ENCODE measurements around the gene CNTN4.
"Not testable (repeated sequence)": the region's sequence is repeated elsewhere in the genome, so short reads cannot be mapped to it uniquely, and the experiment has no call there.

Gene CNTN4

GRCh38 chr3:2984831-2985220 is 886.2 kb downstream of the CNTN4 start:
- no peak for DNase-seq
- Histone ChIP-seq H3K4ac (ENCODE audit: low read depth in 1 of 2, low read length in 2 of 2) (no peak overlapping the region), H4K8ac (ENCODE audit: low read length) (no peak overlapping the region), H3K4me3 (ENCODE audit: insufficient read depth in 1 of 2, low read depth in 1 of 2, low read length in 2 of 2) (no peak overlapping the region), H3K18ac (ENCODE audit: low read depth in 1 of 2, low read length in 2 of 2) (no peak overlapping the region), H2BK12ac (ENCODE audit: low read length in 2 of 2) (no peak overlapping the region), H3K14ac (ENCODE audit: low read length in 2 of 2) (no peak overlapping the region), H2BK5ac (ENCODE audit: low read depth, low read length, poor library complexity, severe bottlenecking) (no peak overlapping the region), H3K36me3 (ENCODE audit: control insufficient read depth in 1 of 2, insufficient read depth in 2 of 2, low read depth in 1 of 2, low read length in 2 of 2) (no peaks in the 10 kb centered on the region), H2AK5ac (ENCODE audit: low read length, severe bottlenecking) (no peak overlapping the region), H2BK120ac (ENCODE audit: low read depth, low read length) (no peak overlapping the region), H2AFZ (ENCODE audit: low read depth, low read length) (no peak overlapping the region), H2BK15ac (ENCODE audit: low read depth, poor library complexity, severe bottlenecking) (no peak overlapping the region), H3K79me1 (replicated peaks; ENCODE audit: low read length, poor library complexity, severe bottlenecking) (no peaks in the 10 kb centered on the region), H3K27ac (ENCODE audit: low read length, poor library complexity, severe bottlenecking) (no peak overlapping the region), H3K9ac (ENCODE audit: low read length) (no peak overlapping the region), H3K9me3 (ENCODE audit: control insufficient read depth, low read length) (no peaks in the 10 kb centered on the region), H3K23ac (ENCODE audit: low read length in 2 of 2) (no peak overlapping the region), H4K91ac (ENCODE audit: low read length) (no peak overlapping the region), H3K4me2 (ENCODE audit: low read length, poor library complexity, severe bottlenecking) (no peak overlapping the region), H3K4me1 (ENCODE audit: control insufficient read depth, insufficient read depth, low read depth, low read length) (no peaks in the 10 kb centered on the region), H3K27me3 (ENCODE audit: control insufficient read depth in 1 of 2, insufficient read depth in 1 of 2, low read length in 2 of 2) (no peaks in the 10 kb centered on the region)
- 95% methylated on average over 2 of the region's 2 CpGs for WGBS

GRCh38 chr3:2985479-2985878 is 886.8 kb downstream of the CNTN4 start:
- Histone ChIP-seq H3K27ac (ENCODE audit: low read length, poor library complexity, severe bottlenecking) (no peak overlapping the region), H3K9me3 (ENCODE audit: control insufficient read depth, low read length) (no peaks in the 10 kb centered on the region), H2BK120ac (ENCODE audit: low read depth, low read length) (no peak overlapping the region), H2BK12ac (ENCODE audit: low read length in 2 of 2) (no peak overlapping the region), H3K23ac (ENCODE audit: low read length in 2 of 2) (no peak overlapping the region), H3K9ac (ENCODE audit: low read length) (no peak overlapping the region), H3K27me3 (ENCODE audit: control insufficient read depth in 1 of 2, insufficient read depth in 1 of 2, low read length in 2 of 2) (no peaks in the 10 kb centered on the region), H2AFZ (ENCODE audit: low read depth, low read length) (no peak overlapping the region), H3K36me3 (ENCODE audit: control insufficient read depth in 1 of 2, insufficient read depth in 2 of 2, low read depth in 1 of 2, low read length in 2 of 2) (no peaks in the 10 kb centered on the region), H2BK15ac (ENCODE audit: low read depth, poor library complexity, severe bottlenecking) (no peak overlapping the region), H3K14ac (ENCODE audit: low read length in 2 of 2) (no peak overlapping the region), H2AK5ac (ENCODE audit: low read length, severe bottlenecking) (no peak overlapping the region), H3K18ac (ENCODE audit: low read depth in 1 of 2, low read length in 2 of 2) (no peak overlapping the region), H3K4me1 (ENCODE audit: control insufficient read depth, insufficient read depth, low read depth, low read length) (no peaks in the 10 kb centered on the region), H3K4me2 (ENCODE audit: low read length, poor library complexity, severe bottlenecking) (no peak overlapping the region), H3K4ac (ENCODE audit: low read depth in 1 of 2, low read length in 2 of 2) (no peak overlapping the region), H4K91ac (ENCODE audit: low read length) (no peak overlapping the region), H3K4me3 (ENCODE audit: insufficient read depth in 1 of 2, low read depth in 1 of 2, low read length in 2 of 2) (no peak overlapping the region), H4K8ac (ENCODE audit: low read length) (peak overlapping the region; percentile 28), H3K79me1 (replicated peaks; ENCODE audit: low read length, poor library complexity, severe bottlenecking) (no peaks in the 10 kb centered on the region), H2BK5ac (ENCODE audit: low read depth, low read length, poor library complexity, severe bottlenecking) (no peak overlapping the region)
- DNase-seq, result no peak
- 87% methylated on average over 5 of the region's 5 CpGs for WGBS

DNA sequence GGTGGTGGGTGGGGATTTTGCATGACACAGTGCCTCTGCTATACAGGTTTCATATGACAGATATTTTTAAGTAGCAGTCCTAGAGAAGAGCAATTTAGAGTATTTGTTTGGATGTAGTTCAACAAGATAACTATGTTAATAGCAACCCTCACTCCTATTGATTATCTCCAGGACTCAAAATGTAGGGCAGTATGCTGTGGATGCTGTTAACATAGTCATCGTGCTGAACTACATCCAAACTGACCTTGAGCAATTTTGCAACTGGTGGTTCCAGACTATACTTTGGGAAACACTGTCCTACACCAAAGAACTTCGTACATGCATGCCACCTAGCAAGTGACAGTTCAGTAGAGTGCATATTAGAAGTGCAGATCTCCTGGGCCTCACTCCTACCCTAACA is 893.9 kb downstream of the CNTN4 start:
- H2BK15ac ChIP-seq (ENCODE audit: low read depth, poor library complexity, severe bottlenecking), result no peak overlapping the region
- no peak overlapping the region for H3K4ac ChIP-seq (ENCODE audit: low read depth in 1 of 2, low read length in 2 of 2)
- DNase-seq, result peak; percentile 8
- H3K4me1 ChIP-seq (ENCODE audit: control insufficient read depth, insufficient read depth, low read depth, low read length), result no peaks in the 10 kb centered on the region
- H3K23ac ChIP-seq (ENCODE audit: low read length in 2 of 2), result no peak overlapping the region
- H3K79me1 ChIP-seq (replicated peaks; ENCODE audit: low read length, poor library complexity, severe bottlenecking), result no peaks in the 10 kb centered on the region
- no peak overlapping the region for H3K14ac ChIP-seq (ENCODE audit: low read length in 2 of 2)
- H3K9ac ChIP-seq (ENCODE audit: low read length), result no peak overlapping the region
- H3K4me3 ChIP-seq (ENCODE audit: insufficient read depth in 1 of 2, low read depth in 1 of 2, low read length in 2 of 2), result no peak overlapping the region
- no peak overlapping the region for H4K8ac ChIP-seq (ENCODE audit: low read length)
- no peak overlapping the region for H2BK5ac ChIP-seq (ENCODE audit: low read depth, low read length, poor library complexity, severe bottlenecking)
- 46% methylated on average over 2 of the region's 2 CpGs for WGBS
- H3K27ac ChIP-seq (ENCODE audit: low read length, poor library complexity, severe bottlenecking), result no peak overlapping the region
- H2AK5ac ChIP-seq (ENCODE audit: low read length, severe bottlenecking), result no peak overlapping the region
- H3K36me3 ChIP-seq (ENCODE audit: control insufficient read depth in 1 of 2, insufficient read depth in 2 of 2, low read depth in 1 of 2, low read length in 2 of 2), result no peaks in the 10 kb centered on the region
- H3K18ac ChIP-seq (ENCODE audit: low read depth in 1 of 2, low read length in 2 of 2), result peak overlapping the region in 1 of 2 experiments; percentile 8
- no peak overlapping the region for H4K91ac ChIP-seq (ENCODE audit: low read length)
- no peak overlapping the region for H2BK12ac ChIP-seq (ENCODE audit: low read length in 2 of 2)
- H2BK120ac ChIP-seq (ENCODE audit: low read depth, low read length), result no peak overlapping the region
- no peak overlapping the region for H2AFZ ChIP-seq (ENCODE audit: low read depth, low read length)
- no peaks in the 10 kb centered on the region for H3K9me3 ChIP-seq (ENCODE audit: control insufficient read depth, low read length)
- H3K27me3 ChIP-seq (ENCODE audit: control insufficient read depth in 1 of 2, insufficient read depth in 1 of 2, low read length in 2 of 2), result no peaks in the 10 kb centered on the region
- H3K4me2 ChIP-seq (ENCODE audit: low read length, poor library complexity, severe bottlenecking), result no peak overlapping the region

DNA sequence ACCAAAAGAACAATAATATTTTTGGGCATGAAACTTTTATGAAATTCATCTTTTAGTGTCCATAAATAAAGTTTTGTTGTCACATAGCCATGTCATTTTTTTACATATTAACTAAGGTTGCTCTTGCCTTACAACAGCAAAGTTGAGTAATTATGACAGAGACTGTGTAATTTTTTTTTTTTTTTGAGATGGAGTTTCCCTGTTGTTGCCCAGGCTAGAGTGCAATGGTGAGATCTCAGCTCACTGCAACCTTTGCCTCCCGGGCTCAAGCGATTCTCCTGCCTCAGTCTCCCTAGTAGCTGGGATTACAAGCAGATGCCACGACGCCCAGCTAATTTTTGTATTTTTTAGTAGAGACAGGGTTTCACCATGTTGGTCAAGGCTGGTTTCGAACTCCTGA is 894.5 kb downstream of the CNTN4 start:
- WGBS, result 94% methylated on average over 4 of the region's 5 CpGs
- H4K91ac ChIP-seq (ENCODE audit: low read length); H3K79me1 ChIP-seq (replicated peaks; ENCODE audit: low read length, poor library complexity, severe bottlenecking); H3K14ac ChIP-seq (ENCODE audit: low read length in 2 of 2); H3K36me3 ChIP-seq (ENCODE audit: control insufficient read depth in 1 of 2, insufficient read depth in 2 of 2, low read depth in 1 of 2, low read length in 2 of 2); H3K23ac ChIP-seq (ENCODE audit: low read length in 2 of 2); H3K4ac ChIP-seq (ENCODE audit: low read depth in 1 of 2, low read length in 2 of 2); H3K27ac ChIP-seq (ENCODE audit: low read length, poor library complexity, severe bottlenecking); H3K9me3 ChIP-seq (ENCODE audit: control insufficient read depth, low read length); H3K4me3 ChIP-seq (ENCODE audit: insufficient read depth in 1 of 2, low read depth in 1 of 2, low read length in 2 of 2); H2BK5ac ChIP-seq (ENCODE audit: low read depth, low read length, poor library complexity, severe bottlenecking); H3K27me3 ChIP-seq (ENCODE audit: control insufficient read depth in 1 of 2, insufficient read depth in 1 of 2, low read length in 2 of 2); H2AFZ ChIP-seq (ENCODE audit: low read depth, low read length); H2BK120ac ChIP-seq (ENCODE audit: low read depth, low read length); DNase-seq; H3K4me1 ChIP-seq (ENCODE audit: control insufficient read depth, insufficient read depth, low read depth, low read length); H2BK15ac ChIP-seq (ENCODE audit: low read depth, poor library complexity, severe bottlenecking); H2BK12ac ChIP-seq (ENCODE audit: low read length in 2 of 2); H4K8ac ChIP-seq (ENCODE audit: low read length); H3K4me2 ChIP-seq (ENCODE audit: low read length, poor library complexity, severe bottlenecking); H3K9ac ChIP-seq (ENCODE audit: low read length); H3K18ac ChIP-seq (ENCODE audit: low read depth in 1 of 2, low read length in 2 of 2); H2AK5ac ChIP-seq (ENCODE audit: low read length, severe bottlenecking): not testable (repeated sequence)
